ENCODE measurements around the gene TCIRG1.

DNA sequence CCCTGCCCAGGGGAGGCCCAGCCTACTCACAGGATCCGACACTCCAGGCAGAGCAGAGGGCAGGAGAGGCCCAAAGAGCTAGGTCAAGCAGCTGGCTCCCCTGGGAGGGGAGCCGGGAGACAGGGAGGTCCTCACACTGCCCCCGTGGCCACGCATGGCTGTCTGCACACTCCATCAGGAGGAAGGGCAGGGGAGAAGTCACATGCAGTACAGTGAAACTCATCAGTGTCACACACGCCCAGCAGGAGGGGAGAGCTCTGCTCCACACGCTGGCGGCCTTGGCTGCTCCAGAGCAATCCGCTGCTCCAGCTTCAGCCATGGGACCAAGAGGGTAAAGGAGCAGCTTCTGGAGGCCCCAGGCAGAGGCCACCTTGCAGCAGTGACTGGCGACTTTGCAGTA, 14.3 kb downstream of the TCIRG1 start:
- TF ChIP-seq, protein P1, sequence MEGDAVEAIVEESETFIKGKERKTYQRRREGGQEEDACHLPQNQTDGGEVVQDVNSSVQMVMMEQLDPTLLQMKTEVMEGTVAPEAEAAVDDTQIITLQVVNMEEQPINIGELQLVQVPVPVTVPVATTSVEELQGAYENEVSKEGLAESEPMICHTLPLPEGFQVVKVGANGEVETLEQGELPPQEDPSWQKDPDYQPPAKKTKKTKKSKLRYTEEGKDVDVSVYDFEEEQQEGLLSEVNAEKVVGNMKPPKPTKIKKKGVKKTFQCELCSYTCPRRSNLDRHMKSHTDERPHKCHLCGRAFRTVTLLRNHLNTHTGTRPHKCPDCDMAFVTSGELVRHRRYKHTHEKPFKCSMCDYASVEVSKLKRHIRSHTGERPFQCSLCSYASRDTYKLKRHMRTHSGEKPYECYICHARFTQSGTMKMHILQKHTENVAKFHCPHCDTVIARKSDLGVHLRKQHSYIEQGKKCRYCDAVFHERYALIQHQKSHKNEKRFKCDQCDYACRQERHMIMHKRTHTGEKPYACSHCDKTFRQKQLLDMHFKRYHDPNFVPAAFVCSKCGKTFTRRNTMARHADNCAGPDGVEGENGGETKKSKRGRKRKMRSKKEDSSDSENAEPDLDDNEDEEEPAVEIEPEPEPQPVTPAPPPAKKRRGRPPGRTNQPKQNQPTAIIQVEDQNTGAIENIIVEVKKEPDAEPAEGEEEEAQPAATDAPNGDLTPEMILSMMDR (IDR thresholded peaks at IDR 0.05; ENCODE audit: insufficient read depth, low read length, poor library complexity, severe bottlenecking) = no peak
- no peak for TF ChIP-seq EZH2phosphoT487 (conservative IDR thresholded peaks at IDR 0.05; ENCODE audit: low read length)

All from SU-DHL-6 (cell line).